GM04503 (cell line): ENCODE data around the gene ACADSB.

Experiments used
- DNase-seq: peaks from one replicate; pipeline ENCODE4 v3.0.0-alpha.2; 2012; ENCODE audit warnings: low read depth

The ACADSB gene

GRCh38 chr10:123100030-123100762 is 91.4 kb downstream of the ACADSB start:
- no peak for DNase-seq

GRCh38 chr10:123101872-123102271 is 93.1 kb downstream of the ACADSB start:
- no peak for DNase-seq

- no peak for DNase-seq
Observed at GRCh38 chr10:123102673-123103072, 93.9 kb downstream of the ACADSB start.

DNA sequence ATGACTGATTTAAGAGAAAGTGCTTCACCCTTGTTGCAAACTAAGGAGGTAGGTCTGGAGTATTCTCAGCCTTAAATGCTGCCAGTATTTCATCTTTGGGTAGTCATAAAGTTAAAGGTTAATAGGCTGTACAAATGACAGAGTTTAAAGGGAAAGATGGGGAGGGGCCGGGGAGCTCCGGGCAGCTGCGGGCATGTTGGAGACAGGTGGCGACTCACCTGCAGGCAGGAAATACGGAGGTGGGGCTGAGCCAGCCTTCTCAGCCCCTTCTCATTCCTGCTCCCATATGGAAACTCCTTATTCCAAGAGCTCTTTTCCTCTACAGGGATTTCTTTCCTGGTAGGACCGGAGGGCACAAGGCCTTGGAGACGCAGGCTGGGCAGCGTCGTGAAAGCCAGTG is 95.1 kb downstream of the ACADSB start:
- DNase-seq: no peak
